ENCODE measurements around the gene OR10G7. TPM values are rescaled to one million over a fixed set of nuclear protein-coding genes. Genes with fewer than 3 reads are reported as not detected.

Gene OR10G7
- total and polyA plus RNA-seq, 2 donors (not counting 3 experiments of a cell fraction or from before 2014, with no cell fraction given): not detected

DNA sequence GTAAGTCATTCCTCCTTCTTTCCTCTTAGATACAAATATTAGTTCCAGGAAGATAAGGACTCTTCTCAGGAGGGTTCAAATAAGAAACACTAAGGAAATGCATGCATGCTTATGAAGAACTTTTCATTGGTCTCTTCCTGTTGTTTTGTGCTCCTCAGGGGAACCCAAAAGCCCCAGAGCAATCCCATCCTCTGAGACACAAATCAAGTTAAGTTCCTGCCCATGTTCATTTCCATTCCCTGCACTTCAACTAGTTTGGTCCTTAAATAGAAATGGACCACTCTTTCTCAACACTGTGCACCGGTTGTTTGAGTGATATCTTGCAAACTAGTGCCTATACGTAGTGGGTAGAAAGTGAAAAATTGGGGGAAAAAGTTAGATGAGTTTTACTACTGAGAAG is 28.4 kb downstream of the OR10G7 start, which contains the start of gene OR10G4:
TSS of gene OR10G4 (plus strand) at position 301 of the 400 bp plus-strand sequence. CDS start 2,578 bp downstream, outside the sequence.
- no TSS peak for BruUV-seq (replicated peaks)

More for the DNA sequence above, 28.4 kb downstream of the OR10G7 start, which contains the start of gene OR10G4:
- no peak for TF ChIP-seq POLR2A (IDR thresholded peaks at IDR 0.05; ENCODE audit: low read depth, low read length)
- TF ChIP-seq FOS (IDR thresholded peaks at IDR 0.05; ENCODE audit: borderline replicate concordance, insufficient read depth, low read length): no peak
- TF ChIP-seq, protein P1, sequence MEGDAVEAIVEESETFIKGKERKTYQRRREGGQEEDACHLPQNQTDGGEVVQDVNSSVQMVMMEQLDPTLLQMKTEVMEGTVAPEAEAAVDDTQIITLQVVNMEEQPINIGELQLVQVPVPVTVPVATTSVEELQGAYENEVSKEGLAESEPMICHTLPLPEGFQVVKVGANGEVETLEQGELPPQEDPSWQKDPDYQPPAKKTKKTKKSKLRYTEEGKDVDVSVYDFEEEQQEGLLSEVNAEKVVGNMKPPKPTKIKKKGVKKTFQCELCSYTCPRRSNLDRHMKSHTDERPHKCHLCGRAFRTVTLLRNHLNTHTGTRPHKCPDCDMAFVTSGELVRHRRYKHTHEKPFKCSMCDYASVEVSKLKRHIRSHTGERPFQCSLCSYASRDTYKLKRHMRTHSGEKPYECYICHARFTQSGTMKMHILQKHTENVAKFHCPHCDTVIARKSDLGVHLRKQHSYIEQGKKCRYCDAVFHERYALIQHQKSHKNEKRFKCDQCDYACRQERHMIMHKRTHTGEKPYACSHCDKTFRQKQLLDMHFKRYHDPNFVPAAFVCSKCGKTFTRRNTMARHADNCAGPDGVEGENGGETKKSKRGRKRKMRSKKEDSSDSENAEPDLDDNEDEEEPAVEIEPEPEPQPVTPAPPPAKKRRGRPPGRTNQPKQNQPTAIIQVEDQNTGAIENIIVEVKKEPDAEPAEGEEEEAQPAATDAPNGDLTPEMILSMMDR (IDR thresholded peaks at IDR 0.05; ENCODE audit: extremely low read depth in 1 of 2, insufficient read depth in 1 of 2, low read depth in 1 of 2, low read length in 2 of 2): no peak
- no peak for TF ChIP-seq JUN (IDR thresholded peaks at IDR 0.05; ENCODE audit: borderline replicate concordance, insufficient read depth, insufficient read length, low read depth)
- TF ChIP-seq MYC (IDR thresholded peaks at IDR 0.05; ENCODE audit: low read depth, low read length): no peak
- TF ChIP-seq GATA2 (IDR thresholded peaks at IDR 0.05; ENCODE audit: insufficient read depth, insufficient read length, low read depth, low read length): no peak
- TF ChIP-seq, protein P2, sequence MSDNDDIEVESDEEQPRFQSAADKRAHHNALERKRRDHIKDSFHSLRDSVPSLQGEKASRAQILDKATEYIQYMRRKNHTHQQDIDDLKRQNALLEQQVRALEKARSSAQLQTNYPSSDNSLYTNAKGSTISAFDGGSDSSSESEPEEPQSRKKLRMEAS (IDR thresholded peaks at IDR 0.05; ENCODE audit: insufficient read depth, insufficient read length): no peak
- TF ChIP-seq POLR2AphosphoS5 (IDR thresholded peaks at IDR 0.05; ENCODE audit: insufficient read depth, low read depth, low read length): no peak
- TF ChIP-seq EZH2 (IDR thresholded peaks at IDR 0.05; ENCODE audit: borderline replicate concordance, low read depth, low read length, severe bottlenecking): no peak
- Histone ChIP-seq H3K9ac (replicated peaks; ENCODE audit: extremely low read depth, insufficient read depth, low read length) (no peak within 1 kb of the TSS), H3K4me3 (replicated peaks in 1 of 3; ENCODE audit: insufficient read depth in 1 of 3, low read depth in 1 of 3, low read length in 3 of 3) (no peak within 1 kb of the TSS), H3K36me3 (ENCODE audit: control insufficient read depth in 2 of 2, extremely low read depth in 1 of 2, insufficient read depth in 2 of 2, low read length in 2 of 2) (no peaks in the 10 kb centered on the region), H3K4me2 (ENCODE audit: insufficient read depth, low read length) (no peak within 1 kb of the TSS), H3K9me1 (replicated peaks; ENCODE audit: control insufficient read depth, extremely low read depth, insufficient read depth, low read length) (no peaks in the 10 kb centered on the region), H3K4me1 (ENCODE audit: control insufficient read depth, extremely low read depth, insufficient read depth, low read length) (no peaks in the 10 kb centered on the region), H3K27me3 (ENCODE audit: control insufficient read depth in 2 of 2, insufficient read depth in 2 of 2, low read length in 2 of 2) (peaks cover 0 to 7% of the 10 kb centered on the region in 2 experiments), H4K20me1 (replicated peaks; ENCODE audit: control insufficient read depth, extremely low read depth, insufficient read depth, low read length) (no peaks in the 10 kb centered on the region), H2AFZ (ENCODE audit: low read depth, low read length) (no peak within 1 kb of the TSS), H3K79me2 (ENCODE audit: control insufficient read depth, insufficient read depth, low read length) (no peaks in the 10 kb centered on the region), H3K9me3 (replicated peaks; ENCODE audit: control insufficient read depth, insufficient read depth, low read length) (no peaks in the 10 kb centered on the region), H3K27ac (ENCODE audit: insufficient read depth, low read depth, low read length) (no peak within 1 kb of the TSS)
- DNase-seq (ENCODE audit: low read depth, low spot score) (no peak), FAIRE-seq (no peak)
- ChIA-PET CTCF (no interaction called here), POLR2A (no interaction called here)
- intact Hi-C loops (cut with micrococcal nuclease): no loop called here
- dilution Hi-C loops (cut with MboI; ENCODE audit: extremely low pct_ligation_motif_present, low sequenced_read_pairs): no loop called here

Data from endothelial cell of umbilical vein (primary cell).